WTC11 (cell line): ENCODE results near the gene TP53BP2. TPM values are rescaled to one million over a fixed set of nuclear protein-coding genes. Genes with fewer than 3 reads are reported as not detected.

Experiments
- ATAC-seq: fragments of 200-7000 bp; cut with Tn5 transposase; 2 replicates; pipeline ENCODE4 v1.10.0; 2021; ENCODE audit warnings: mild to moderate bottlenecking, moderate library complexity
- CTCF ChIA-PET: fragments of 300-600 bp; sonication (Branson Sonifier 250); formaldehyde crosslinking; loops from one replicate; lab custom pipeline; 2021; ENCODE audit warnings: antibody characterized with exemption; lab: Charles Lee
- POLR2A ChIA-PET: fragments of 350-600 bp; sonication (Branson Sonifier 250); formaldehyde crosslinking; loops from one replicate; lab custom pipeline; 2021; ENCODE audit warnings: antibody characterized with exemption; lab: Charles Lee
- DNase-seq: peaks from one replicate; pipeline ENCODE4 v3.0.0; 2021; ENCODE audit warnings: low spot score
- H3K27ac Mint-ChIP-seq: 2 replicates; pipeline ENCODE4 v1.8.0; 2021; ENCODE audit warnings: mixed read lengths
- H3K27me3 Mint-ChIP-seq: 2 replicates; pipeline ENCODE4 v1.8.0; 2021; ENCODE audit warnings: low read depth, mild to moderate bottlenecking, moderate library complexity, mixed read lengths
- H3K36me3 Mint-ChIP-seq: 2 replicates; pipeline ENCODE4 v1.8.0; 2021; ENCODE audit warnings: mixed read lengths
- H3K4me1 Mint-ChIP-seq: 2 replicates; pipeline ENCODE4 v1.8.0; 2022; ENCODE audit warnings: mixed read lengths
- H3K4me3 Mint-ChIP-seq: 2 replicates; pipeline ENCODE4 v1.8.0; 2021; ENCODE audit warnings: mild to moderate bottlenecking, moderate library complexity, mixed read lengths
- H3K9me3 Mint-ChIP-seq: 2 replicates; pipeline ENCODE4 v1.8.0; 2021; ENCODE audit warnings: mixed read lengths
- CREM ChIP-seq: sonication (generic); formaldehyde crosslinking; IDR thresholded peaks from 2 replicates; pipeline ENCODE4 v1.8.1; 2022; ENCODE audit warnings: mild to moderate bottlenecking, missing genetic modification reagents, moderate library complexity
- EMX1 ChIP-seq: fragments of 250-450 bp; sonication (Bioruptor Pico); IDR thresholded peaks from 2 replicates; pipeline ENCODE4 v1.8.0; 2021; ENCODE audit warnings: mild to moderate bottlenecking
- FOXK1 ChIP-seq: sonication (generic); formaldehyde crosslinking; IDR thresholded peaks from 2 replicates; pipeline ENCODE4 v1.8.0; 2022; ENCODE audit warnings: mild to moderate bottlenecking, moderate library complexity, missing genetic modification reagents
- GRHL2 ChIP-seq: fragments of 250-450 bp; sonication (Bioruptor Pico); IDR thresholded peaks from 2 replicates; pipeline ENCODE4 v1.8.0; 2022; ENCODE audit warnings: mild to moderate bottlenecking, moderate library complexity; ENCODE audit not compliant: insufficient replicate concordance, severe bottlenecking
- JAZF1 ChIP-seq: fragments of 250-450 bp; sonication (Bioruptor Pico); IDR thresholded peaks from 2 replicates; pipeline ENCODE4 v1.9.0; 2021; ENCODE audit warnings: moderate library complexity, mild to moderate bottlenecking, inconsistent platforms
- NFYB ChIP-seq: sonication (generic); formaldehyde crosslinking; conservative IDR thresholded peaks from 2 replicates; pipeline ENCODE4 v1.8.0; 2022; ENCODE audit warnings: low read depth, missing genetic modification reagents
- SMAD3 ChIP-seq: sonication (generic); formaldehyde crosslinking; IDR thresholded peaks from 2 replicates; pipeline ENCODE4 v1.8.0; 2022; ENCODE audit warnings: missing genetic modification reagents, mild to moderate bottlenecking, borderline replicate concordance
- SMAD4 ChIP-seq: sonication (generic); formaldehyde crosslinking; IDR thresholded peaks from 2 replicates; pipeline ENCODE4 v1.8.0; 2022; ENCODE audit warnings: mild to moderate bottlenecking, missing genetic modification reagents
- TEAD1 ChIP-seq: sonication (generic); formaldehyde crosslinking; IDR thresholded peaks from 2 replicates; pipeline ENCODE4 v1.8.0; 2022; ENCODE audit warnings: mild to moderate bottlenecking, missing genetic modification reagents
- ZNF121 ChIP-seq: sonication (generic); formaldehyde crosslinking; IDR thresholded peaks from 2 replicates; pipeline ENCODE4 v1.8.0; 2023; ENCODE audit warnings: missing genetic modification reagents
- ZNF138 ChIP-seq: sonication (generic); formaldehyde crosslinking; conservative IDR thresholded peaks from 2 replicates; pipeline ENCODE4 v1.8.1; 2022; ENCODE audit warnings: mild to moderate bottlenecking, moderate library complexity, missing genetic modification reagents
- ZNF232 ChIP-seq: sonication (generic); formaldehyde crosslinking; IDR thresholded peaks from 2 replicates; pipeline ENCODE4 v1.8.0; 2022; ENCODE audit warnings: mild to moderate bottlenecking, missing genetic modification reagents
- ZNF317 ChIP-seq: sonication (generic); formaldehyde crosslinking; IDR thresholded peaks from 2 replicates; pipeline ENCODE4 v1.8.1; 2023; ENCODE audit warnings: low read depth, mild to moderate bottlenecking, moderate library complexity, missing genetic modification reagents, borderline replicate concordance
- ZNF416 ChIP-seq: fragments of 250-450 bp; sonication (Bioruptor Pico); IDR thresholded peaks from 2 replicates; pipeline ENCODE4 v1.9.0; 2021; ENCODE audit warnings: mild to moderate bottlenecking, inconsistent platforms
- total RNA-seq: library from RNA; stranded (reverse); gene quantifications from 3 replicates; pipeline ENCODE4 v1.2.3, GENCODE V29; 2021
- TF ChIP-seq, protein P1 (sequence below): fragments of 250-450 bp; sonication (Bioruptor Pico); IDR thresholded peaks from 2 replicates; pipeline ENCODE4 v1.8.0; 2021; ENCODE audit warnings: mild to moderate bottlenecking
- TF ChIP-seq, protein P2 (sequence below): sonication (generic); formaldehyde crosslinking; IDR thresholded peaks from 2 replicates; pipeline ENCODE4 v1.8.1; 2023; ENCODE audit warnings: mild to moderate bottlenecking, missing genetic modification reagents, moderate library complexity
- TF ChIP-seq, protein P3 (sequence below): fragments of 250-450 bp; sonication (Bioruptor Pico); conservative IDR thresholded peaks from 2 replicates; pipeline ENCODE4 v1.9.0; 2021; ENCODE audit warnings: mild to moderate bottlenecking
- TF ChIP-seq, protein P4 (sequence below): sonication (generic); formaldehyde crosslinking; IDR thresholded peaks from 2 replicates; pipeline ENCODE4 v1.8.0; 2023; ENCODE audit warnings: missing genetic modification reagents
- TF ChIP-seq, protein P5 (sequence below): fragments of 250-450 bp; sonication (Bioruptor Pico); IDR thresholded peaks from 2 replicates; pipeline ENCODE4 v1.9.0; 2021; ENCODE audit warnings: mild to moderate bottlenecking
- TF ChIP-seq, protein P6 (sequence below): fragments of 250-450 bp; sonication (Bioruptor Pico); IDR thresholded peaks from 2 replicates; pipeline ENCODE4 v1.9.0; 2021; ENCODE audit warnings: mild to moderate bottlenecking, borderline replicate concordance
- TF ChIP-seq, protein P7 (sequence below): sonication (generic); formaldehyde crosslinking; IDR thresholded peaks from 2 replicates; pipeline ENCODE4 v1.8.1; 2023; ENCODE audit warnings: mild to moderate bottlenecking, missing genetic modification reagents
- TF ChIP-seq, protein P8 (sequence below): sonication (generic); formaldehyde crosslinking; IDR thresholded peaks from 2 replicates; pipeline ENCODE4 v1.8.1; 2022; ENCODE audit warnings: low read depth, mild to moderate bottlenecking, moderate library complexity, missing genetic modification reagents, borderline replicate concordance

TP53BP2 gene
- total RNA-seq, 1 experiment from 2014 or later: 42.7 TPM

DNA sequence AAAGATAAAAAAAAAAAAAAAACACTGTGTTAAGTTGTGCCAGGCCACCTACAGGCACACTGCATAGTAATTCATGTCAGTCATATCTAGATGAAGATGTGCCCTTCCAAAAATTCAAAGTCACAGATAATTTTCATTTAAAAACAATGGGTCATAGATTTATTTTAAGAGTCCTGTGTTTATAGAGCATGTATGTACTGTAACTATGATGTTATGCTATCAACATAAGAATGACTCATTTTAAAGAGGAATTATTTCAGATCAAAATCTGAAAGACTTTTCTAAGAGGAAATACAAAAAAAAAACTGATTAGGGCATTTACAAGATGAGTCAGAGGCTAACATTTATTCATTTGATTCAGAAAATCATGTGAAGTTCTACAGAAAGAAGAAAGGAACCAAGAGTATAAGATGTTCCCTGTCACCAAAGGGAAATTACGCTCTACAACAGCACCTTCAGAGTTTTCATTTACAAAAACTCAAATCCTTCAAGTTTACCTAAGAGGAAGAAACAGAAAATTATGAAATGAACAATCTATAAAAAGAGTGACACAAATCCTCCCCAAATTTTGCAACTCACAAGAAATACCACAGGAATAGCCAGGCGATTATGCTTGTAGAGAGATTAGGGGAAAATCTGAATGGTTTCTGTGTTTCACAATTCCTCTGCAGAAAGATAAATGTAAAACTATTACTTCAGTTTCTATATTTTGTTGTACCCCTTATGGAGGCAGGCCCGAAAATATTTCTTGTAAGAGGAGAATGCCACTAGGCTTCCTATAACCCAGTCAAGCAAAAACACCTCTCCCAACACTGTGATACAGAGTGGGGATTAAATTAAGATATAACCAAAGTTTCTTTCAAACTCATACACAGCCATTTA lies 13.8 kb downstream of the TP53BP2 start (continued):
- TF ChIP-seq, protein P1, sequence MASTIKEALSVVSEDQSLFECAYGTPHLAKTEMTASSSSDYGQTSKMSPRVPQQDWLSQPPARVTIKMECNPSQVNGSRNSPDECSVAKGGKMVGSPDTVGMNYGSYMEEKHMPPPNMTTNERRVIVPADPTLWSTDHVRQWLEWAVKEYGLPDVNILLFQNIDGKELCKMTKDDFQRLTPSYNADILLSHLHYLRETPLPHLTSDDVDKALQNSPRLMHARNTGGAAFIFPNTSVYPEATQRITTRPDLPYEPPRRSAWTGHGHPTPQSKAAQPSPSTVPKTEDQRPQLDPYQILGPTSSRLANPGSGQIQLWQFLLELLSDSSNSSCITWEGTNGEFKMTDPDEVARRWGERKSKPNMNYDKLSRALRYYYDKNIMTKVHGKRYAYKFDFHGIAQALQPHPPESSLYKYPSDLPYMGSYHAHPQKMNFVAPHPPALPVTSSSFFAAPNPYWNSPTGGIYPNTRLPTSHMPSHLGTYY (CRISPR knock-in tag): no peak
- TF ChIP-seq ZNF416 (no peak), ZNF138 (CRISPR knock-in tag) (no peak), SMAD3 (CRISPR knock-in tag) (no peak), SMAD4 (no peak), NFYB (CRISPR knock-in tag) (no peak), CREM (CRISPR knock-in tag) (no peak), ZNF121 (CRISPR knock-in tag) (no peak), EMX1 (CRISPR knock-in tag) (no peak), ZNF317 (CRISPR knock-in tag) (no peak), GRHL2 (no peak)
- TF ChIP-seq, protein P2, sequence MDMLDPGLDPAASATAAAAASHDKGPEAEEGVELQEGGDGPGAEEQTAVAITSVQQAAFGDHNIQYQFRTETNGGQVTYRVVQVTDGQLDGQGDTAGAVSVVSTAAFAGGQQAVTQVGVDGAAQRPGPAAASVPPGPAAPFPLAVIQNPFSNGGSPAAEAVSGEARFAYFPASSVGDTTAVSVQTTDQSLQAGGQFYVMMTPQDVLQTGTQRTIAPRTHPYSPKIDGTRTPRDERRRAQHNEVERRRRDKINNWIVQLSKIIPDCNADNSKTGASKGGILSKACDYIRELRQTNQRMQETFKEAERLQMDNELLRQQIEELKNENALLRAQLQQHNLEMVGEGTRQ (CRISPR knock-in tag): no peak
- TF ChIP-seq, protein P3, sequence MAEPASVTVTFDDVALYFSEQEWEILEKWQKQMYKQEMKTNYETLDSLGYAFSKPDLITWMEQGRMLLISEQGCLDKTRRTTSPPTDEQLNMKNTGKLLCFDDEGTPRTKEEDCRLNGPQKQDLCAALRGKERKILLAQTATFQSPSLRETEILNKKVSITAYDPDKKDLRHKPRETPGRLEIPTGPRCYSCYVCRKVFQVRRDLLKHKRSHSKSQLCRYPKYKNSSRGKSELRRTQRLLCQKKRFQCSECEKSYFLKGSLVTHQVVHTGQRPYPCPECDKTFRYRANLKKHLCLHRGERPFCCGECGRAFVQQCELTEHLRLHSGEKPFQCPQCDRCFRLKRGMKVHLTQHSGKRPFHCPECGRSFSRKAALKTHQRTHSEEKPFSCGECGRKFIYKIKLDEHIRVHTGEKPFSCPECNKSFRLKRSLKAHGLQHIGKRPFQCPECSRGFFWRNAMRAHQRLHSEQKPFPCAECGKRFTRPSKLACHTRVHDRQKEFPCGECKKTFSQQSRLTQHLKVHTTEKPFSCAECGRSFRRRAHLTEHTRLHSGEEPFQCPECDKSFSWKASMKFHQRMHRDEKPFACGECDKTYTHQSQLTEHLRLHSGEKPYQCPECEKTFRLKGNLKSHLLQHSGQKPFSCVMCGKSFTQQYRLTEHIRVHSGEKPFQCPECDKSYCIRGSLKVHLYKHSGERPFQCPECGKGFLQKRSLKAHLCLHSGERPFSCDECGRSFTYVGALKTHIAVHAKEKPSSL (CRISPR knock-in tag): no peak
- TF ChIP-seq, protein P4, sequence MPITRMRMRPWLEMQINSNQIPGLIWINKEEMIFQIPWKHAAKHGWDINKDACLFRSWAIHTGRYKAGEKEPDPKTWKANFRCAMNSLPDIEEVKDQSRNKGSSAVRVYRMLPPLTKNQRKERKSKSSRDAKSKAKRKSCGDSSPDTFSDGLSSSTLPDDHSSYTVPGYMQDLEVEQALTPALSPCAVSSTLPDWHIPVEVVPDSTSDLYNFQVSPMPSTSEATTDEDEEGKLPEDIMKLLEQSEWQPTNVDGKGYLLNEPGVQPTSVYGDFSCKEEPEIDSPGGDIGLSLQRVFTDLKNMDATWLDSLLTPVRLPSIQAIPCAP (CRISPR knock-in tag): no peak
- TF ChIP-seq, all 79 proteins: peak for 0

DNA sequence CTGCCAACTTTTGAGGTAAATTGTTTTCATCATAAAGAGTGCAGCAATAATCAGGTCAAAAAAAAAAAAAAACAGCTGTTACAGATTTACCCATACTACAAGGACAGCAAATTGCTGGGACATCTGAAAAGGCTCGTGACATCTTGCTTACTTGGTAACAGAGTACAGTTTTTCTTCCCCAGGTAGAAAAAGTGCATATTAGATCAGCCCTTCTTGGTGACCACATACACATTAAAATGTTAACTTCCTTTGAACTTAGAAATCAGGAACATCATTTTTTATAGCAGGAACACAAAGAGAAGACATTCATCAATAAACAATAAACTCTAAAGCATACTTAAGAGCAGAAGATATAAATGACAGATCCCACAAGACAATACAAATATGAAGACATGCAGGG lies 16.1 kb downstream of the TP53BP2 start:
- POLR2A ChIA-PET: interaction anchor here (0.7 kb wide), 1 partner anchor 9 kb away, joined by 3 read pairs; no protein-coding TSS in a partner anchor
- Mint-ChIP-seq H3K9me3 (peaks cover 4% of the 10 kb centered on the region; the same call in 1 of the 2 replicates), H3K4me3 (no peak overlapping the region), H3K36me3 (peaks cover 3% of the 10 kb centered on the region; the same call in 1 of the 2 replicates), H3K27me3 (no peaks in the 10 kb centered on the region), H3K27ac (no peak overlapping the region), H3K4me1 (peaks cover 34% of the 10 kb centered on the region)
- ATAC-seq (no peak), DNase-seq (no peak)
- CTCF ChIA-PET: interaction anchor here (1.3 kb wide), 2 partner anchors 9 to 16 kb away, joined by 4 read pairs; partner anchors contain the start of gene TP53BP2
- no peak for TF ChIP-seq JAZF1 (CRISPR knock-in tag)
- TF ChIP-seq ZNF232: no peak
- no peak for TF ChIP-seq FOXK1 (CRISPR knock-in tag)
- TF ChIP-seq, protein P5, sequence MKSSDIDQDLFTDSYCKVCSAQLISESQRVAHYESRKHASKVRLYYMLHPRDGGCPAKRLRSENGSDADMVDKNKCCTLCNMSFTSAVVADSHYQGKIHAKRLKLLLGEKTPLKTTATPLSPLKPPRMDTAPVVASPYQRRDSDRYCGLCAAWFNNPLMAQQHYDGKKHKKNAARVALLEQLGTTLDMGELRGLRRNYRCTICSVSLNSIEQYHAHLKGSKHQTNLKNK (CRISPR knock-in tag): no peak
- TF ChIP-seq, protein P6, sequence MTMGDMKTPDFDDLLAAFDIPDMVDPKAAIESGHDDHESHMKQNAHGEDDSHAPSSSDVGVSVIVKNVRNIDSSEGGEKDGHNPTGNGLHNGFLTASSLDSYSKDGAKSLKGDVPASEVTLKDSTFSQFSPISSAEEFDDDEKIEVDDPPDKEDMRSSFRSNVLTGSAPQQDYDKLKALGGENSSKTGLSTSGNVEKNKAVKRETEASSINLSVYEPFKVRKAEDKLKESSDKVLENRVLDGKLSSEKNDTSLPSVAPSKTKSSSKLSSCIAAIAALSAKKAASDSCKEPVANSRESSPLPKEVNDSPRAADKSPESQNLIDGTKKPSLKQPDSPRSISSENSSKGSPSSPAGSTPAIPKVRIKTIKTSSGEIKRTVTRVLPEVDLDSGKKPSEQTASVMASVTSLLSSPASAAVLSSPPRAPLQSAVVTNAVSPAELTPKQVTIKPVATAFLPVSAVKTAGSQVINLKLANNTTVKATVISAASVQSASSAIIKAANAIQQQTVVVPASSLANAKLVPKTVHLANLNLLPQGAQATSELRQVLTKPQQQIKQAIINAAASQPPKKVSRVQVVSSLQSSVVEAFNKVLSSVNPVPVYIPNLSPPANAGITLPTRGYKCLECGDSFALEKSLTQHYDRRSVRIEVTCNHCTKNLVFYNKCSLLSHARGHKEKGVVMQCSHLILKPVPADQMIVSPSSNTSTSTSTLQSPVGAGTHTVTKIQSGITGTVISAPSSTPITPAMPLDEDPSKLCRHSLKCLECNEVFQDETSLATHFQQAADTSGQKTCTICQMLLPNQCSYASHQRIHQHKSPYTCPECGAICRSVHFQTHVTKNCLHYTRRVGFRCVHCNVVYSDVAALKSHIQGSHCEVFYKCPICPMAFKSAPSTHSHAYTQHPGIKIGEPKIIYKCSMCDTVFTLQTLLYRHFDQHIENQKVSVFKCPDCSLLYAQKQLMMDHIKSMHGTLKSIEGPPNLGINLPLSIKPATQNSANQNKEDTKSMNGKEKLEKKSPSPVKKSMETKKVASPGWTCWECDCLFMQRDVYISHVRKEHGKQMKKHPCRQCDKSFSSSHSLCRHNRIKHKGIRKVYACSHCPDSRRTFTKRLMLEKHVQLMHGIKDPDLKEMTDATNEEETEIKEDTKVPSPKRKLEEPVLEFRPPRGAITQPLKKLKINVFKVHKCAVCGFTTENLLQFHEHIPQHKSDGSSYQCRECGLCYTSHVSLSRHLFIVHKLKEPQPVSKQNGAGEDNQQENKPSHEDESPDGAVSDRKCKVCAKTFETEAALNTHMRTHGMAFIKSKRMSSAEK (CRISPR knock-in tag): no peak
- TF ChIP-seq, protein P7, sequence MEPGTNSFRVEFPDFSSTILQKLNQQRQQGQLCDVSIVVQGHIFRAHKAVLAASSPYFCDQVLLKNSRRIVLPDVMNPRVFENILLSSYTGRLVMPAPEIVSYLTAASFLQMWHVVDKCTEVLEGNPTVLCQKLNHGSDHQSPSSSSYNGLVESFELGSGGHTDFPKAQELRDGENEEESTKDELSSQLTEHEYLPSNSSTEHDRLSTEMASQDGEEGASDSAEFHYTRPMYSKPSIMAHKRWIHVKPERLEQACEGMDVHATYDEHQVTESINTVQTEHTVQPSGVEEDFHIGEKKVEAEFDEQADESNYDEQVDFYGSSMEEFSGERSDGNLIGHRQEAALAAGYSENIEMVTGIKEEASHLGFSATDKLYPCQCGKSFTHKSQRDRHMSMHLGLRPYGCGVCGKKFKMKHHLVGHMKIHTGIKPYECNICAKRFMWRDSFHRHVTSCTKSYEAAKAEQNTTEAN (CRISPR knock-in tag): no peak
- TF ChIP-seq, protein P8, sequence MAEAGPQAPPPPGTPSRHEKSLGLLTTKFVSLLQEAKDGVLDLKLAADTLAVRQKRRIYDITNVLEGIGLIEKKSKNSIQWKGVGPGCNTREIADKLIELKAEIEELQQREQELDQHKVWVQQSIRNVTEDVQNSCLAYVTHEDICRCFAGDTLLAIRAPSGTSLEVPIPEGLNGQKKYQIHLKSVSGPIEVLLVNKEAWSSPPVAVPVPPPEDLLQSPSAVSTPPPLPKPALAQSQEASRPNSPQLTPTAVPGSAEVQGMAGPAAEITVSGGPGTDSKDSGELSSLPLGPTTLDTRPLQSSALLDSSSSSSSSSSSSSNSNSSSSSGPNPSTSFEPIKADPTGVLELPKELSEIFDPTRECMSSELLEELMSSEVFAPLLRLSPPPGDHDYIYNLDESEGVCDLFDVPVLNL (CRISPR knock-in tag): no peak
- no peak for TF ChIP-seq TEAD1 (CRISPR knock-in tag)
